Suppressor macrophage (primary cell): ENCODE measurements around the gene TYROBP.
A peak's percentile ranks its signal among the peaks of the same experiment; 100 is the strongest.
"Not testable (repeated sequence)": the region's sequence is repeated elsewhere in the genome, so short reads cannot be mapped to it uniquely, and the experiment has no call there.

ENCODE experiments used
- DNase-seq, 4 experiments: peaks; one replicate each; pipeline ENCODE4 v3.0.0-alpha.2; 2020 to 2022
- total RNA-seq, 17 experiments: gene quantifications; one replicate each; lab custom pipeline; 2026; ENCODE audit warnings: mixed read lengths in 6 of 17, inconsistent platforms in 3 of 17; lab: John Stamatoyannopoulos, UW

TYROBP gene
- 200 to 580 (median 332) reads per million in 17 experiments for total RNA-seq

- DNase-seq = peak; percentile 70 to 89 (median 84)
These were observed at the start of gene TYROBP for GRCh38 chr19:35908010-35908441. TSS of gene TYROBP (minus strand) at chr19:35908295. CDS start at chr19:35908228, 67 bp downstream.

GRCh38 chr19:35957411-35957810 is 49.3 kb upstream of the TYROBP start:
- not testable (repeated sequence) for DNase-seq

GRCh38 chr19:35955881-35956634 is 48.0 kb upstream of the TYROBP start:
- peak in 1 of 4 experiments; percentile 29 for DNase-seq

- DNase-seq = no peak
These were observed 41.0 kb upstream of the TYROBP start for GRCh38 chr19:35949131-35949530.

GRCh38 chr19:35946203-35946602 is 38.1 kb upstream of the TYROBP start:
- no peak for DNase-seq

- DNase-seq = no peak
These were observed 37.2 kb upstream of the TYROBP start for GRCh38 chr19:35945121-35945790.

GRCh38 chr19:35944556-35944955 is 36.5 kb upstream of the TYROBP start:
- DNase-seq = no peak

- no peak for DNase-seq
These were observed 35.5 kb upstream of the TYROBP start for GRCh38 chr19:35943321-35944301.

- no peak for DNase-seq
These were observed 34.1 kb upstream of the TYROBP start for GRCh38 chr19:35942235-35942634.

- no peak for DNase-seq
These were observed 32.7 kb upstream of the TYROBP start for GRCh38 chr19:35940839-35941238.

GRCh38 chr19:35940078-35940775 is 32.1 kb upstream of the TYROBP start:
- no peak for DNase-seq

- no peak for DNase-seq
These were observed 31.4 kb upstream of the TYROBP start for GRCh38 chr19:35939307-35940077.

GRCh38 chr19:35938282-35939224 is 30.5 kb upstream of the TYROBP start:
- DNase-seq = no peak

GRCh38 chr19:35937345-35938281 is 29.5 kb upstream of the TYROBP start:
- no peak for DNase-seq

GRCh38 chr19:35936738-35937268 is 28.7 kb upstream of the TYROBP start:
- no peak for DNase-seq

GRCh38 chr19:35935911-35936737 is 28.0 kb upstream of the TYROBP start, which contains the start of gene LRFN3:
TSS of gene LRFN3 (plus strand) at chr19:35936374. CDS start at chr19:35939426, 3,052 bp downstream.
- DNase-seq = peak in 2 of 4 experiments; percentile 17 to 56

- DNase-seq = no peak
These were observed 24.3 kb upstream of the TYROBP start for GRCh38 chr19:35932291-35932936.
